Measurements from ENCODE around the gene TRAK2.
"Not testable (repeated sequence)": the region's sequence is repeated elsewhere in the genome, so short reads cannot be mapped to it uniquely, and the experiment has no call there.

The TRAK2 gene

DNA sequence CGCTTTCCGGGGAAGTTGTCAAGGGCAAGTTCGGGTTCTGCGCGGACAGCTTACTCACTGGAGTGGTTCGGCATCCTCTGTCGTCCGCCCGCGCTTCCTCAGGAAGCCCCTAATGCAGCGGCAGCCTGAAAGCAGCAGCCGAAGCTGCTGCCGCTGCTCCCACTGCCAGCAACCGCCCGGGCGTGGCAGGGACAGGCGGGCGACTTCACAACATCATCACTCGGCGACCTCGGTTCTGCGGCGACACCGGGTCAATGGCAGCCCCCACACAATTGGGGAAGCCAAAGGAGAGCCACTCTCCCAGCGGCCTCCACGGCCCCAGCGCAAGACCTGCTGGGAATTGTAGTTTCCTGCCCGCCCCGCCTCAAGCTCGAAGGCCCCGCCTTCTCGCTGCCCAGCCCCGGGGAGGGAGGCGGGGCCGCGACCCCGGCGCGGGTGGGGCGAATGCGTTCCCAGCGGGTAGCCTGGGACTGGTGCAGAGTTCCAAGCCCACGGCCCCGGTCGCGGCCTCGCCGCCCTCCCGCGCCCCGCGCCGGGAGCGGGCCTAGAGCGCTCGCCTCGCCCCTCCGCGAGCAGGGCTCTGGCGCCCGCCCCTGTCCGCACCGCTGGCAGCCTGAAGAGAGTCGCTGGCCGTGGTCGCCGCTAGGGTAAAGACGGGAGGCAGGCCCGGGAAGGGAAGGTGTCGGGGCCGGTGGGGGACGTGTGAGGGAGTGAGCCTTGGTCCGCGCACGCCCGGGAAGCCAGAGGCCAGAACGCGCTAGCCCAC is at the start of gene TRAK2, which contains the start of gene STRADB:
Gene TRAK2 (minus strand): TSS at position 167 of the 766 bp plus-strand sequence. CDS start 30,951 bp downstream, outside the sequence.
Gene STRADB (plus strand): TSS at position 449 of the 766 bp plus-strand sequence. CDS start 3,101 bp downstream, outside the sequence.
- peak; percentile 95 to 96 for DNase-seq (ENCODE audit: low read depth in 2 of 2)
- H3K4me3 ChIP-seq (replicated peaks in 1 of 2; ENCODE audit: low read depth in 2 of 2, low read length in 2 of 2) = peak within 1 kb of the TSS; percentile 93 to 94
- TF ChIP-seq, protein P1, sequence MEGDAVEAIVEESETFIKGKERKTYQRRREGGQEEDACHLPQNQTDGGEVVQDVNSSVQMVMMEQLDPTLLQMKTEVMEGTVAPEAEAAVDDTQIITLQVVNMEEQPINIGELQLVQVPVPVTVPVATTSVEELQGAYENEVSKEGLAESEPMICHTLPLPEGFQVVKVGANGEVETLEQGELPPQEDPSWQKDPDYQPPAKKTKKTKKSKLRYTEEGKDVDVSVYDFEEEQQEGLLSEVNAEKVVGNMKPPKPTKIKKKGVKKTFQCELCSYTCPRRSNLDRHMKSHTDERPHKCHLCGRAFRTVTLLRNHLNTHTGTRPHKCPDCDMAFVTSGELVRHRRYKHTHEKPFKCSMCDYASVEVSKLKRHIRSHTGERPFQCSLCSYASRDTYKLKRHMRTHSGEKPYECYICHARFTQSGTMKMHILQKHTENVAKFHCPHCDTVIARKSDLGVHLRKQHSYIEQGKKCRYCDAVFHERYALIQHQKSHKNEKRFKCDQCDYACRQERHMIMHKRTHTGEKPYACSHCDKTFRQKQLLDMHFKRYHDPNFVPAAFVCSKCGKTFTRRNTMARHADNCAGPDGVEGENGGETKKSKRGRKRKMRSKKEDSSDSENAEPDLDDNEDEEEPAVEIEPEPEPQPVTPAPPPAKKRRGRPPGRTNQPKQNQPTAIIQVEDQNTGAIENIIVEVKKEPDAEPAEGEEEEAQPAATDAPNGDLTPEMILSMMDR (IDR thresholded peaks at IDR 0.05; ENCODE audit: low read depth, low read length) = peak; percentile 30

- no peak overlapping the region for H3K4me3 ChIP-seq (replicated peaks in 1 of 2; ENCODE audit: low read depth in 2 of 2, low read length in 2 of 2)
- TF ChIP-seq, protein P1 (IDR thresholded peaks at IDR 0.05; ENCODE audit: low read depth, low read length) = no peak
- peak in 1 of 2 donors; percentile 69 for DNase-seq (ENCODE audit: low read depth in 2 of 2)
These were observed 49.3 kb upstream of the TRAK2 start for GRCh38 chr2:201500534-201500933.

DNA sequence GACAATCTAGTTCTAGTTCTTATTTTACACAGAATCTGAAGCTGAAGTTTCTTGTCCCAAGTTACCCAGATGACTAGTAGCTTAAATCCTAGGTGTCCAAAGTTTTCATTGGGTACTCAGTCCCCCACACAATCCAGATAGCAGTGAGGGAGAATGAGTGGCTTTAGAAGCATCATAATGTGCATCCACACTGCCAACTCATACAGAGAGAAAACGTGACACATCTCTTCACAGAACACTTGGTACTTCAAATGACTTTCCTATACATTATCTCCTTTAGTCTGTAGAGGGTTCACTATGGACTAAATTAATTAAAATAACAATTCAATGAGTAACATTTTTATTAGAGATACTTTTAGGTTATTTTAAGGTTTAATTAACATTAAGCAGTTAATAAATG is 45.5 kb upstream of the TRAK2 start:
- TF ChIP-seq, protein P1 (IDR thresholded peaks at IDR 0.05; ENCODE audit: low read depth, low read length) = no peak
- DNase-seq (ENCODE audit: low read depth in 2 of 2) = no peak
- no peak overlapping the region for H3K4me3 ChIP-seq (replicated peaks in 1 of 2; ENCODE audit: low read depth in 2 of 2, low read length in 2 of 2)

GRCh38 chr2:201490291-201490690 is 39.0 kb upstream of the TRAK2 start:
- TF ChIP-seq, protein P1 (IDR thresholded peaks at IDR 0.05; ENCODE audit: low read depth, low read length) = no peak
- no peak for DNase-seq (ENCODE audit: low read depth in 2 of 2)
- H3K4me3 ChIP-seq (replicated peaks in 1 of 2; ENCODE audit: low read depth in 2 of 2, low read length in 2 of 2) = no peak overlapping the region

- DNase-seq (ENCODE audit: low read depth in 2 of 2) = peak in 1 of 2 donors; percentile 5
- TF ChIP-seq, protein P1 (IDR thresholded peaks at IDR 0.05; ENCODE audit: low read depth, low read length) = no peak
These were observed 33.5 kb upstream of the TRAK2 start for GRCh38 chr2:201484805-201485204.

DNA sequence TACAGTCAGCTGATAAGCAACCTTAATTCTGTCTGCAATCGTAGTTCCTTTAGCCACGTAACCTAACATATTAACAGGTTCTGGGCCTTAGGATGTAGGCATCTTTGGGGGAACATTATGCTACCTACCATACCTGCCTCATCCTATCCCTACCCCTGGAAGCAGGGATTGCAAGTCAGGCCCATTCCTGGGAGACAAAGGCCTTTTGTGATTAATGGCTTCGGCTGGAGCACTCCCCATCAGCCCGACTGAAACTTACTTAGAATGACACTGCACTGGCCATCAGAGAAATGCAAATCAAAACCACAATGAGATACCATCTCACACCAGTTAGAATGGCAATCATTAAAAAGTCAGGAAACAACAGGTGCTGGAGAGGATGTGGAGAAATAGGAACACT is 32.5 kb upstream of the TRAK2 start:
- not testable (repeated sequence) for DNase-seq (ENCODE audit: low read depth in 2 of 2)

More at GRCh38 chr2:201484805-201485204, 33.5 kb upstream of the TRAK2 start:
- H3K4me3 ChIP-seq (replicated peaks in 1 of 2; ENCODE audit: low read depth in 2 of 2, low read length in 2 of 2) = no peak overlapping the region

GRCh38 chr2:201483342-201483741 is 32.1 kb upstream of the TRAK2 start:
- TF ChIP-seq, protein P1 (IDR thresholded peaks at IDR 0.05; ENCODE audit: low read depth, low read length) = no peak
- no peak overlapping the region for H3K4me3 ChIP-seq (replicated peaks in 1 of 2; ENCODE audit: low read depth in 2 of 2, low read length in 2 of 2)
- no peak for DNase-seq (ENCODE audit: low read depth in 2 of 2)

More for the DNA sequence above, 32.5 kb upstream of the TRAK2 start:
- H3K4me3 ChIP-seq (replicated peaks in 1 of 2; ENCODE audit: low read depth in 2 of 2, low read length in 2 of 2) = not testable (repeated sequence)
